Upper lobe of left lung (tissue), 6 donors: Measurements from ENCODE around the gene SCAMP5. TPM values are rescaled to one million over a fixed set of nuclear protein-coding genes. Genes with fewer than 3 reads are reported as not detected.

Source experiments
- ATAC-seq, 2 donors: fragments of 200-7000 bp; cut with Tn5 transposase; one replicate each; pipeline ENCODE4 v1.9.1; 2022; ENCODE audit warnings: mild to moderate bottlenecking in 2 of 2, moderate library complexity in 2 of 2; ENCODE audit not compliant: low FRiP score in 2 of 2
- DNase-seq, 2 donors: peaks; one replicate each; pipeline ENCODE4 v3.0.0-alpha.2; 2019 to 2020
- H3K27ac ChIP-seq, 4 donors: fragments of 200-600 bp; sonication (generic); one replicate each; pipeline ENCODE4 v1.5.1; 2016 to 2019
- H3K27me3 ChIP-seq, 4 donors: fragments of 200-600 bp; sonication (generic); one replicate each; pipeline ENCODE4 v1.5.1; 2017 to 2019
- H3K36me3 ChIP-seq, 4 donors: fragments of 200-600 bp; sonication (generic); one replicate each; pipeline ENCODE4 v1.5.1; 2016 to 2019
- H3K4me1 ChIP-seq, 4 donors: fragments of 200-600 bp; sonication (generic); one replicate each; pipeline ENCODE4 v1.5.1; 2018 to 2019
- H3K4me3 ChIP-seq, 4 donors: fragments of 200-600 bp; sonication (generic); one replicate each; pipeline ENCODE4 v1.5.1; 2017 to 2019; ENCODE audit warnings: mild to moderate bottlenecking in 2 of 4, moderate library complexity in 1 of 4
- H3K9me3 ChIP-seq, 4 donors: fragments of 200-600 bp; sonication (generic); one replicate each; pipeline ENCODE4 v1.5.1; 2018 to 2019
- CTCF ChIP-seq, 6 experiments: fragments of 450-650 bp in 4 of 6; fragments of 200-600 bp in 2 of 6; sonication (generic) in 2 of 6; IDR thresholded peaks; one replicate each; pipeline ENCODE4 v1.5.1; 2016 to 2019; ENCODE audit warnings: antibody characterized with exemption in 6 of 6
- EP300 ChIP-seq, 4 donors: sonication (generic); formaldehyde crosslinking; IDR thresholded peaks; one replicate each; pipeline ENCODE4 v1.5.1; 2017; ENCODE audit warnings: antibody characterized with exemption in 4 of 4, control low read depth in 2 of 4
- POLR2A ChIP-seq, 4 donors: fragments of 450-650 bp; IDR thresholded peaks; one replicate each; pipeline ENCODE4 v1.5.1; 2016 to 2017; ENCODE audit warnings: antibody characterized with exemption in 4 of 4, mild to moderate bottlenecking in 2 of 4
- POLR2AphosphoS5 ChIP-seq, 2 donors: sonication (generic); formaldehyde crosslinking; IDR thresholded peaks; one replicate each; pipeline ENCODE4 v1.5.1; 2017; ENCODE audit warnings: antibody characterized with exemption in 2 of 2
- WGBS, 2 donors: methylation state at CpG; one replicate each; pipeline ENCODE4 v1.1.5; 2017 to 2018; 5-methylcytosine and 5-hydroxymethylcytosine counted together
- total RNA-seq, 6 donors: library from RNA; depleted of rRNA in 4 of 6; stranded (reverse); fragments of >200 nt in 4 of 6; gene quantifications; one replicate each; pipeline versions ENCODE4 v1.1.0 to v1.2.1, GENCODE V29; 2016 to 2021
- donor health status: DM: no; HTN: no; CAD: no; lungs with moderate emphysema.
- donor health status: DM: no; HTN: yes; CAD: no; lungs with severe emphysema.

Gene SCAMP5
- total RNA-seq, 6 donors from 2014 or later, result 1.0 to 12.3 (median 3.0) TPM

- Histone ChIP-seq H3K4me3 (no peak overlapping the region), H3K27me3 (no peaks in the 10 kb centered on the region), H3K9me3 (no peaks in the 10 kb centered on the region), H3K27ac (no peak overlapping the region), H3K36me3 (no peaks in the 10 kb centered on the region), H3K4me1 (no peaks in the 10 kb centered on the region)
- DNase-seq (no peak), ATAC-seq (no peak)
- 66 to 73% methylated on average over 5 of the region's 5 CpGs for WGBS, 2 donors
- TF ChIP-seq CTCF (IDR thresholded peaks at IDR 0.05) (no peak), POLR2AphosphoS5 (IDR thresholded peaks at IDR 0.05) (no peak), EP300 (IDR thresholded peaks at IDR 0.05) (no peak), POLR2A (IDR thresholded peaks at IDR 0.05) (no peak)
Observed at GRCh38 chr15:75008221-75008625, 12.9 kb downstream of the SCAMP5 start.

- no peaks in the 10 kb centered on the region for H3K27me3 ChIP-seq
- ATAC-seq, result no peak
- no peak overlapping the region for H3K27ac ChIP-seq
- DNase-seq, result no peak
- TF ChIP-seq POLR2AphosphoS5 (IDR thresholded peaks at IDR 0.05), result no peak
- no peak for TF ChIP-seq EP300 (IDR thresholded peaks at IDR 0.05)
- no peak for TF ChIP-seq CTCF (IDR thresholded peaks at IDR 0.05)
- no peak for TF ChIP-seq POLR2A (IDR thresholded peaks at IDR 0.05)
- H3K4me3 ChIP-seq, result no peak overlapping the region
- WGBS, 2 donors, result 64 to 69% methylated on average over 6 of the region's 6 CpGs
- no peaks in the 10 kb centered on the region for H3K9me3 ChIP-seq
- H3K4me1 ChIP-seq, result no peaks in the 10 kb centered on the region
- H3K36me3 ChIP-seq, result no peaks in the 10 kb centered on the region
Observed at GRCh38 chr15:75008629-75009326, 13.4 kb downstream of the SCAMP5 start.

GRCh38 chr15:75016431-75016830 lies 21.1 kb downstream of the SCAMP5 start:
- ATAC-seq (no peak), DNase-seq (peak in 1 of 2 donors; percentile 60)
- Histone ChIP-seq H3K9me3 (no peaks in the 10 kb centered on the region), H3K4me1 (no peaks in the 10 kb centered on the region), H3K27me3 (no peaks in the 10 kb centered on the region), H3K27ac (no peak overlapping the region), H3K4me3 (no peak overlapping the region), H3K36me3 (no peaks in the 10 kb centered on the region)
- 89 to 97% methylated on average over 12 to 15 of the region's 15 CpGs for WGBS, 2 donors
- no peak for TF ChIP-seq CTCF (IDR thresholded peaks at IDR 0.05)
- no peak for TF ChIP-seq EP300 (IDR thresholded peaks at IDR 0.05)
- no peak for TF ChIP-seq POLR2AphosphoS5 (IDR thresholded peaks at IDR 0.05)
- no peak for TF ChIP-seq POLR2A (IDR thresholded peaks at IDR 0.05)

GRCh38 chr15:75019916-75020315 lies 24.6 kb downstream of the SCAMP5 start:
- TF ChIP-seq CTCF (IDR thresholded peaks at IDR 0.05) (no peak), POLR2A (IDR thresholded peaks at IDR 0.05) (no peak), EP300 (IDR thresholded peaks at IDR 0.05) (no peak), POLR2AphosphoS5 (IDR thresholded peaks at IDR 0.05) (no peak)

GRCh38 chr15:75021341-75021740 lies 26.0 kb downstream of the SCAMP5 start:
- peaks cover 12 to 31% (median 18%) of the 10 kb centered on the region in 4 donors for H3K4me1 ChIP-seq
- DNase-seq, result no peak
- no peak overlapping the region for H3K4me3 ChIP-seq
- ATAC-seq, result no peak
- 66 to 76% methylated on average over 7 to 8 of the region's 8 CpGs for WGBS, 2 donors
- TF ChIP-seq POLR2AphosphoS5 (IDR thresholded peaks at IDR 0.05), result no peak
- no peak for TF ChIP-seq CTCF (IDR thresholded peaks at IDR 0.05)
- no peak for TF ChIP-seq EP300 (IDR thresholded peaks at IDR 0.05)
- no peaks in the 10 kb centered on the region for H3K27me3 ChIP-seq
- no peaks in the 10 kb centered on the region for H3K36me3 ChIP-seq
- no peaks in the 10 kb centered on the region for H3K9me3 ChIP-seq
- no peak overlapping the region for H3K27ac ChIP-seq

More at GRCh38 chr15:75019916-75020315, 24.6 kb downstream of the SCAMP5 start:
- WGBS, 2 donors, result 83 to 93% methylated on average over 3 of the region's 3 CpGs
- Histone ChIP-seq H3K36me3 (no peaks in the 10 kb centered on the region), H3K27me3 (no peaks in the 10 kb centered on the region), H3K27ac (no peak overlapping the region), H3K4me3 (no peak overlapping the region), H3K4me1 (peaks cover 10 to 17% (median 12%) of the 10 kb centered on the region in 4 donors), H3K9me3 (no peaks in the 10 kb centered on the region)
- DNase-seq, result no peak
- ATAC-seq, result no peak
